Upper lobe of right lung (tissue), 1 donor: ENCODE results near the gene B9D2. TPM values are rescaled to one million over a fixed set of nuclear protein-coding genes. Genes with fewer than 3 reads are reported as not detected.
A peak's percentile ranks its signal among the peaks of the same experiment; 100 is the strongest.

Experiments used
- ATAC-seq: fragments of 200-7000 bp; cut with Tn5 transposase; one replicate; pipeline ENCODE4 v1.9.1; 2020; ENCODE audit warnings: mild to moderate bottlenecking, moderate library complexity
- DNase-seq: peaks from one replicate; pipeline ENCODE4 v3.0.0-alpha.2; 2020
- H3K27ac ChIP-seq: fragments of 200-600 bp; one replicate; pipeline ENCODE4 v1.8.0; 2022
- H3K27me3 ChIP-seq: fragments of 200-600 bp; one replicate; pipeline ENCODE4 v1.8.0; 2022; ENCODE audit warnings: mild to moderate bottlenecking
- H3K36me3 ChIP-seq: fragments of 200-600 bp; one replicate; pipeline ENCODE4 v1.8.0; 2022
- H3K4me1 ChIP-seq: fragments of 200-600 bp; one replicate; pipeline ENCODE4 v1.8.0; 2022
- H3K4me3 ChIP-seq: fragments of 200-600 bp; one replicate; pipeline ENCODE4 v1.8.0; 2022; ENCODE audit warnings: mild to moderate bottlenecking
- H3K9me3 ChIP-seq: fragments of 200-600 bp; one replicate; pipeline ENCODE4 v1.8.0; 2022
- intact Hi-C: fragments of 100-400 bp; cut with DNase I; formaldehyde crosslinking; loops from one replicate; pipeline ENCODE4 v1.11.0; 2022
- long read RNA-seq: library from polyadenylated mRNA; unstranded; transcript quantifications from one replicate; pipeline ENCODE4 v2.0.0, GENCODE V29; 2021
- total RNA-seq: library from RNA; stranded (reverse); fragmentation: NEBNext Ultra II Directional; extraction: Animal tissue kit (Norgen Biotek cat#: 25700); gene quantifications from one replicate; pipeline ENCODE4 v1.2.1, GENCODE V29; 2021
- TF ChIP-seq, protein P1 (sequence below): fragments of 200-600 bp; IDR thresholded peaks from one replicate; pipeline ENCODE4 v1.8.0; 2022; ENCODE audit warnings: antibody characterized with exemption
- donor health status: DM: no; HTN: yes; CAD: no; lungs with severe emphysema.

B9D2 gene, protein sequence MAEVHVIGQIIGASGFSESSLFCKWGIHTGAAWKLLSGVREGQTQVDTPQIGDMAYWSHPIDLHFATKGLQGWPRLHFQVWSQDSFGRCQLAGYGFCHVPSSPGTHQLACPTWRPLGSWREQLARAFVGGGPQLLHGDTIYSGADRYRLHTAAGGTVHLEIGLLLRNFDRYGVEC
- total RNA-seq = 5.5 TPM
- long read RNA-seq, partial matches to known transcripts = 5 of 9 reads
- long read RNA-seq, other reads (novel, unspliced or antisense) = 1 of 9 reads

DNA sequence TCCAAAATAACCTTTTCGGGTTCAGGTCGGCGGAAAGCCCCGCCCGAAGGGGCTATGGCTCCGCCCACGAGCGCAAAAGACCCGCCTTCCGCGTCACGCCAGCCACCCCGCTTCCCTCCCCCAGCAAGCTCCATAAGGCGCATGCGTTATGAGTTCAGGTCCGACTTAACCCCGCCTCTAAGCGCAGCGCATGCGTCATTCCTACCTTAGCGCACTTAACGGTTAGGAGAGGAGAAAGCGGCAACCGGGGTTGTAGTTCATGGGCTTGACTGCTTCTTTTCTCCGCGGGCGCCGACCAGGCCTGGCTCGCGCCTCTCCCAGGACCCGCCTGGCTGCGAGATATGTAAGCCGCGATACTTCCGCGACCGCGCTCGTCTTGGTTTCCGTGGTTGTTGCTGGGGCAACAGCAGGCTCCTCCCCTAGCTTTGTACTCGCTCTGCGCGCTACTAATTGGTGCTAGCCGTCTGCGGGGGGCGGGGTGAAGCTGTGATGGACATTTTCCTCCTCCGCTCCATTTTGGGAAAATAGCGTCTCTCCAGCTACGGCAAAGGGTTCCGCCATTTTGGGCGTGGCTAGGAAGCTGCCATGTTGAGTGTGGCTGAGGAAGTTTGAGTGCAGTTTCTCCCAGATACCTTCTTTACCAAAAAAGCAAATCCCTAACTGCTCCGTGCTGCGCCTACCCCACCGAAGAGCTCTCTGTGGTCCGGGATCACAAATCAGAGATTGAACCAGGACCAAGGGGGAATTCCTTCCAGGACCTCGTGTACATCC lies at the start of gene B9D2:
Gene B9D2 (minus strand): TSS at position 397 of the 771 bp plus-strand sequence. CDS start 630 bp downstream, outside the sequence.
- peak; percentile 96 for ATAC-seq
- TF ChIP-seq, protein P1, sequence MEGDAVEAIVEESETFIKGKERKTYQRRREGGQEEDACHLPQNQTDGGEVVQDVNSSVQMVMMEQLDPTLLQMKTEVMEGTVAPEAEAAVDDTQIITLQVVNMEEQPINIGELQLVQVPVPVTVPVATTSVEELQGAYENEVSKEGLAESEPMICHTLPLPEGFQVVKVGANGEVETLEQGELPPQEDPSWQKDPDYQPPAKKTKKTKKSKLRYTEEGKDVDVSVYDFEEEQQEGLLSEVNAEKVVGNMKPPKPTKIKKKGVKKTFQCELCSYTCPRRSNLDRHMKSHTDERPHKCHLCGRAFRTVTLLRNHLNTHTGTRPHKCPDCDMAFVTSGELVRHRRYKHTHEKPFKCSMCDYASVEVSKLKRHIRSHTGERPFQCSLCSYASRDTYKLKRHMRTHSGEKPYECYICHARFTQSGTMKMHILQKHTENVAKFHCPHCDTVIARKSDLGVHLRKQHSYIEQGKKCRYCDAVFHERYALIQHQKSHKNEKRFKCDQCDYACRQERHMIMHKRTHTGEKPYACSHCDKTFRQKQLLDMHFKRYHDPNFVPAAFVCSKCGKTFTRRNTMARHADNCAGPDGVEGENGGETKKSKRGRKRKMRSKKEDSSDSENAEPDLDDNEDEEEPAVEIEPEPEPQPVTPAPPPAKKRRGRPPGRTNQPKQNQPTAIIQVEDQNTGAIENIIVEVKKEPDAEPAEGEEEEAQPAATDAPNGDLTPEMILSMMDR = no peak
- H3K4me3 ChIP-seq = peak within 1 kb of the TSS; percentile 72
- H3K36me3 ChIP-seq = no peaks in the 10 kb centered on the region
- intact Hi-C loops = no loop called here
- H3K9me3 ChIP-seq = no peaks in the 10 kb centered on the region
- no peaks in the 10 kb centered on the region for H3K27me3 ChIP-seq
- H3K27ac ChIP-seq = peak within 1 kb of the TSS; percentile 99
- DNase-seq = peak; percentile 99
- H3K4me1 ChIP-seq = peaks cover 19% of the 10 kb centered on the region

DNA sequence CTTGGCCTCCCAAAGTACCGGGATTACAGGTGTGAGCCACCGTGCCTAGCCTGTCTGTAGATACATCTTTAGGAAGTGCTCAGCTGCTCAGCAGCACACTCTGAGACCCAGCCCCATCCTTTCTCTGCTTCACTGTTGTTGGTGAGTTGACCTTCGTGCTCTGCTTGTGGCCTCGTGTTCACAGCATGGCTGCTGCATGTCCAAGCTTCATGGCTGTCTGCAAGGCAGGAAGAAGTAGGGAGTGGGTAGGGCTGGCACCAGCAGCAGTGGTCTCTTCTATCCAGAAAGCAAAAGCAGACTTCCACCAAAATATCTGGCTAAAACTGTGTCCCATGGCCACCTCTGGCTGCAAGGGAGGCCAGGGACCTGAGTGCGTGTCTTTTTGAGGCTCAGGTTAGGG lies 49.0 kb upstream of the B9D2 start:
- Histone ChIP-seq H3K36me3 (peaks cover 53% of the 10 kb centered on the region), H3K4me1 (peaks cover 47% of the 10 kb centered on the region), H3K9me3 (no peaks in the 10 kb centered on the region), H3K4me3 (no peak overlapping the region), H3K27me3 (no peaks in the 10 kb centered on the region), H3K27ac (no peak overlapping the region)
- intact Hi-C loops = no loop called here
- ATAC-seq = no peak
- DNase-seq = no peak
- TF ChIP-seq, protein P1 = no peak

DNA sequence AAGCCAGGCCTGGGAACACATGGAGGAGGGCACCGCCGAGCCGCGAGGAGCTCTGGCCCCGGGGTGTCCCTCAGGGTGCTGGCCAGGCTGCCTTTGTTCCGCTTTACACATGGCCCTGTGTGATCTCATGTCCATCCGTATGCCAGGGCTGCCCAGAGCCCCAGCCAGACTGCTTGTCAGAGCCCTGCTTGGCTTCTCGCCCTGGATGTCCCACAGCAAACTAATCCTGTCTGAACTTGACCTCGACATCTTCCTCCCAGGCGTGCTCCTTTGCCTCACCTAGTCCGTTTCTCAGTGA lies 48.0 kb upstream of the B9D2 start:
- TF ChIP-seq, protein P1 = no peak
- Histone ChIP-seq H3K27me3 (no peaks in the 10 kb centered on the region), H3K36me3 (peaks cover 45% of the 10 kb centered on the region), H3K9me3 (no peaks in the 10 kb centered on the region), H3K27ac (peak overlapping the region; percentile 51), H3K4me3 (no peak overlapping the region), H3K4me1 (peaks cover 58% of the 10 kb centered on the region)
- no peak for ATAC-seq
- DNase-seq = no peak
- intact Hi-C loops = no loop called here

DNA sequence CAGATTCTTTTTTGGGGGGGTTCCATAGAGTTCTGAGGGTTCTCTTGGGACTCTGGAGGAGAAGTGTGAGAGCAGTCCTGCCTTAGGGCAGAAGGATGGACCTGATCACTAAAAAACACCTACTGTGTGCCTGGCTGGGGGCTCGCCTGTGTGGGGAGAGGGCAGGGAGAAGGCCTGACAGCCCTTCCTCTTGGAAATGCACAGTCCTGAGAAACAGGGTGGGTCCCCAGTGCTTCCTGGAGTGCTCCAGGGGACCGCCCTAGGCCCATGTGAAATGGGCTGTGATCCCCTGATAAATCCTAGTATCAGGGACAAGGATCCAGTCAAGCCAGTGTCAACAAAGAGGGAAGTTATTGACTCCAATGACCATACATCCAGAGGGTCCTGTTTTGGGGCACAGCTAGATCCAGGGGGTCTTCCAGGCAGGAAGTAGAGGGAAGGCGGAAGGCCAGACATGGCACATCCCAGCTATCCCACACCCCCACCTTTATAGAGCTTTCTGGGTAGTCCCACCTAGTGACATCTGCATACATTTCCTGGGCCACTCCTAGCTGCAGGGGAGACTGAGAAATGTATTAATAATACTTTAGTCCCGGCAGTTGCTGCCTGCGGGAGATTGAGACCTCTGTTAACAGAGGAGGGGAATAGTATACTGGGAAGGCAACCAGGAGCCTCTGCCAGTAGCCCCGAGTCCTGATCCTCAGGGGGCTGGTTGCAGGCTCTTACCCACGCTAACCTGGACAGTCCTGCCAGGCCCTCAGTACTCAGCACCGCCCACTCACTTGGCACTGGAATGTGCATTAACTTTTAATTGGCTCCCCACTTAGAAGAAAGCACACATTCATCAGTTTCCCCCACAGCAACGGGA lies 47.4 kb upstream of the B9D2 start:
- no peak for ATAC-seq
- intact Hi-C loops = no loop called here
- peaks cover 63% of the 10 kb centered on the region for H3K4me1 ChIP-seq

More for the DNA sequence above, 47.4 kb upstream of the B9D2 start:
- Histone ChIP-seq H3K9me3 (no peaks in the 10 kb centered on the region), H3K27me3 (no peaks in the 10 kb centered on the region), H3K36me3 (peaks cover 39% of the 10 kb centered on the region), H3K4me3 (no peak overlapping the region), H3K27ac (peak overlapping the region; percentile 51)
- DNase-seq = no peak
- TF ChIP-seq, protein P1 = no peak
